Small intestine (tissue), 7 donors: ENCODE results near the gene RFX3. TPM values are rescaled to one million over a fixed set of nuclear protein-coding genes. Genes with fewer than 3 reads are reported as not detected.

ENCODE experiments used
- DNase-seq, 2 donors: peaks; one replicate each; pipeline versions ENCODE4 v3.0.0 to v3.0.0-alpha.2; 2013
- FAIRE-seq: peaks from 2 replicates; lab custom pipeline; 2012; peaks lifted over from hg19 to GRCh38; lab: Jason Lieb, UNC
- H3K27ac ChIP-seq, 3 donors: one replicate each; pipeline ENCODE4 v1.5.1; 2013; ENCODE audit warnings: low read length in 2 of 3, mild to moderate bottlenecking in 2 of 3, control low read depth in 1 of 3, inconsistent platforms in 1 of 3, low read depth in 1 of 3, moderate library complexity in 1 of 3
- H3K27me3 ChIP-seq, 3 donors: one replicate each; pipeline ENCODE4 v1.6.1; 2013; ENCODE audit warnings: low read length in 3 of 3, inconsistent platforms in 1 of 3; ENCODE audit not compliant: control insufficient read depth in 3 of 3, insufficient read depth in 3 of 3
- H3K36me3 ChIP-seq, 3 donors: one replicate each; pipeline ENCODE4 v1.6.1; 2013; ENCODE audit warnings: low read length in 3 of 3, inconsistent platforms in 1 of 3, low read depth in 1 of 3, mild to moderate bottlenecking in 1 of 3, moderate library complexity in 1 of 3; ENCODE audit not compliant: control insufficient read depth in 3 of 3, insufficient read depth in 2 of 3
- H3K4me1 ChIP-seq, 3 donors: one replicate each; pipeline ENCODE4 v1.6.1; 2013; ENCODE audit warnings: low read length in 2 of 3, inconsistent platforms in 1 of 3, low read depth in 1 of 3, mild to moderate bottlenecking in 1 of 3, moderate library complexity in 1 of 3; ENCODE audit not compliant: control insufficient read depth in 3 of 3, insufficient read depth in 2 of 3
- H3K4me3 ChIP-seq, 3 donors: one replicate each; pipeline ENCODE4 v1.5.1; 2013; ENCODE audit warnings: low read length in 3 of 3, control low read depth in 1 of 3, inconsistent platforms in 1 of 3, low read depth in 1 of 3, mild to moderate bottlenecking in 1 of 3, moderate library complexity in 1 of 3
- H3K9me3 ChIP-seq, 2 donors: one replicate each; pipeline ENCODE4 v1.6.1; 2013; ENCODE audit warnings: low read depth in 1 of 2, low read length in 1 of 2; ENCODE audit not compliant: control insufficient read depth in 2 of 2, insufficient read depth in 1 of 2
- WGBS, 3 donors: extraction: QIAGEN DNeasy Blood & Tissue Kit; methylation state at CpG; one replicate each; pipeline ENCODE4 v1.1.7; 2013; 5-methylcytosine and 5-hydroxymethylcytosine counted together
- polyA plus RNA-seq, 4 donors: library from polyadenylated mRNA; stranded (reverse) in 3 of 4; unstranded in 1 of 4; fragments of 200-250 nt in 3 of 4; fragments of 120-200 nt in 1 of 4; gene quantifications; one replicate each; pipeline versions ENCODE4 v1.2.1 to v1.2.3, GENCODE V29; 2013
- donor health status: healthy with polysubstance abuse.
- donor health status: control.
- donor health status: control.
- donor health status: Bipolar disorder and iron deficiency.
- donor health status: healthy.

RFX3 gene
- polyA plus RNA-seq, 4 donors = 0.27 to 8.1 (median 1.3) TPM

DNA sequence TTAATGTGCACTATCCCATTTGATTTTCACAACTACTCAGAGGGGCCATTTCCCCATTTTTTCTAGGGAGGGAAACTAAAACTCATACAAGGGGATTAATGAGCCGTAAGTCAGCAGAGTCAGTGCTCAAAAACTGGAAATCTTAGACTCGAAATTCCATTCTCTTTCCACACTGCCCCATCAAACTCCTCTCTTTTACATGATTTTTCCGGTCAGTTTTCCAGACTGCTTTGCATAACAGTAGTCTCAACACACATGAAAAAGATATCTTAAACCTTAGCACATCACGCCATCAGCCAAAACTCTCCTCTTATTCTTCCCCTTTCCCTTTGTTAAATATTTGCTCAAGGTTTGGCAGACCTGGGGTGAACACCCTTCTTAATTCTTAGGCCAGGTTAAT lies 332.0 kb downstream of the RFX3 start:
- no peak overlapping the region for H3K27ac ChIP-seq
- H3K4me3 ChIP-seq = no peak overlapping the region
- H3K36me3 ChIP-seq = no peaks in the 10 kb centered on the region
- H3K9me3 ChIP-seq = no peaks in the 10 kb centered on the region
- FAIRE-seq (no peak), DNase-seq (no peak)
- whole genome bisulfite sequencing, 3 donors = 59 to 76% (median 72%) methylated on average over 4 of the region's 4 CpGs
- no peaks in the 10 kb centered on the region for H3K4me1 ChIP-seq
- H3K27me3 ChIP-seq = peaks cover 0 to 6% (median 0%) of the 10 kb centered on the region in 3 donors

- peaks cover 0 to 6% (median 0%) of the 10 kb centered on the region in 3 donors for H3K27me3 ChIP-seq
- 67 to 84% (median 71%) methylated on average over 5 of the region's 5 CpGs for WGBS, 3 donors
- no peaks in the 10 kb centered on the region for H3K36me3 ChIP-seq
- H3K4me1 ChIP-seq = no peaks in the 10 kb centered on the region
- FAIRE-seq (no peak), DNase-seq (no peak)
- no peak overlapping the region for H3K27ac ChIP-seq
- no peak overlapping the region for H3K4me3 ChIP-seq
- no peaks in the 10 kb centered on the region for H3K9me3 ChIP-seq
Measured at GRCh38 chr9:3191715-3192114, 334.1 kb downstream of the RFX3 start.

DNA sequence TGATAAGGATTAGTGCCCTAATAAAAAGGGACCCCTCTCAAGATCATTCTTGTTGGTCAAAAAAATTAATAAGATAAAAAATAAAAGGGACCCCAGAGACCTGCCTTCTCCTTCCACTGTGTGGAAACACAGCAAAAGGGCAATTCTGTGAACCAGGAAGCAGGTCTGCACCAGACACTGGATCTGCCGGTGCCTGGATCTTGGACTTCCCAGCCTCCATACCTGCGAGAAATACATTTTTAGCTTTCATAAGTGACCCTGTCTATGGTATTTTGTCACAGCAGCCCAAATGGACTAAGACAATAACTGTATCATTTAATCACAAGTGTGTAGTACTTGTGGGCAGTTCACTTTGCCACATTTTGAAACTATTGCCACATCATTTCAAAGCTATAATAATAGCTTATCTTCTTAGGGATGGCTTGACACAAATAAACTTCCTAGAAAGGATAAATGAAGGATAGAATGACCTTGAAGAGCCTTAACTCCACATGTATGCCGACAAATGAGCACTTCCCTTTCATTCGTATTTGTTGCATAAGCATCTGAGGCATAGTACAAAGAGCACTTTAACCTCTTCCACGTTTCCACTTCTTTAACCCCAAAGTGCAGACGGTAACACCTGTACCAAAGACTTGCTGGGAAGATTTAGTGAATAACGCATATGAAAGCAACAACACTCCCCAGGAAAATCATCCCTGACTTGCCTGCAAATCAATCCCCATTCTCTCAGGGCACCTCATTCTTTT lies 336.5 kb downstream of the RFX3 start:
- Histone ChIP-seq H3K36me3 (no peaks in the 10 kb centered on the region), H3K4me3 (no peak overlapping the region), H3K4me1 (no peaks in the 10 kb centered on the region), H3K27me3 (peaks cover 0 to 9% (median 0%) of the 10 kb centered on the region in 3 donors), H3K27ac (no peak overlapping the region), H3K9me3 (no peaks in the 10 kb centered on the region)
- FAIRE-seq (no peak), DNase-seq (no peak)
- WGBS, 3 donors = 64 to 69% (median 67%) methylated on average over 7 of the region's 7 CpGs

GRCh38 chr9:3186751-3187150 lies 339.1 kb downstream of the RFX3 start:
- FAIRE-seq (no peak), DNase-seq (no peak)
- Histone ChIP-seq H3K27ac (no peak overlapping the region), H3K4me1 (no peaks in the 10 kb centered on the region), H3K9me3 (no peaks in the 10 kb centered on the region), H3K36me3 (no peaks in the 10 kb centered on the region), H3K4me3 (no peak overlapping the region), H3K27me3 (peaks cover 0 to 23% (median 3%) of the 10 kb centered on the region in 3 donors)
- 74 to 77% (median 75%) methylated on average over 4 of the region's 4 CpGs for WGBS, 3 donors

DNA sequence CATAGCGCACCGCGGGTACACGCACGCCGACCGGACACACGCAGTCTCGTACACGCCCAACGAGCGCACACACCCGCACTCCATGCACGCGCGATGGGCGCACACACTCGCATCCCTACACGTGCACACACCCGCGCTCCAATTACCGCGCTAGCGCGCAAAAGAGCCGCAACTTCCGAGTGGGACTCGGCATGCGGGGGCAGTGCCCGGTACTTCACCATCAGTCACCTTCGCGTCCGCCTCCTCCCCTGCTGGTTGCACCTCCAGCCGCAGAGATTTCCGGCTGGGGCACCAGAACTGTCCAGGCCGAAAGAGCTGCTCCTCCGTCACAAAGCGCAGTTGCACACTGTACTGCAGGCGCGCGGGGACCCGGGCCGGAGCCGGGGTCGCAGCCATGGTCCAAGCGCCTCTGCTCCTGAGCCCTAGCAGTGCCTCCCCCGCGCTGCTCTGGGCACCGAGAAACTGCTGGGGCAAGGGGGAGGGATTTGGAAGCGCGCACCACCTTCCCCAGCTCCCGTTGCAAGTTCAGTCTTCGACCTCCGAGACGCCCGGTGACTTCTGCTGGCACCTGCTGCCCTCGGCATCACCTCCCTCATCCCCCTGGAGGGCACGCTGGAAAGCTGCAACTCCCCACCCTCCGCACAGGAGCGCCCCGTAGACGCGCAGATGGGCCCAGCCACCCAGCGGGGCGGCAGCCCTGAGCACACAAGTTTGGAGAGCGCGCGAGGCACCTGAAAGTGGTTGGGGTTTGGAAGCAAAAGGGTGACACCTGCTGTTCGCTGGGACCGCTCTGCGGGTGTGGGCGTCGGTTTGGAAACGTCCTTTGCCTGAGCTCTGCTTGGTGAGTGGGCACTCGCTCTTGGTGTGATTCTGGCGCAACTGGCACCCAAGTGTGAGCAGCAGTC lies 344.5 kb downstream of the RFX3 start:
- H3K27me3 ChIP-seq = peaks cover 0 to 41% (median 17%) of the 10 kb centered on the region in 3 donors
- H3K4me1 ChIP-seq = peaks cover 0 to 6% (median 0%) of the 10 kb centered on the region in 3 donors
- no peaks in the 10 kb centered on the region for H3K9me3 ChIP-seq
- 3 to 9% (median 6%) methylated on average over 73 to 76 of the region's 76 CpGs for WGBS, 3 donors
- FAIRE-seq (no peak), DNase-seq (peak in 1 of 2 donors; percentile 69)
- no peak overlapping the region for H3K27ac ChIP-seq
- H3K36me3 ChIP-seq = no peaks in the 10 kb centered on the region
- peak overlapping the region in 1 of 3 donors; percentile 24 for H3K4me3 ChIP-seq

DNA sequence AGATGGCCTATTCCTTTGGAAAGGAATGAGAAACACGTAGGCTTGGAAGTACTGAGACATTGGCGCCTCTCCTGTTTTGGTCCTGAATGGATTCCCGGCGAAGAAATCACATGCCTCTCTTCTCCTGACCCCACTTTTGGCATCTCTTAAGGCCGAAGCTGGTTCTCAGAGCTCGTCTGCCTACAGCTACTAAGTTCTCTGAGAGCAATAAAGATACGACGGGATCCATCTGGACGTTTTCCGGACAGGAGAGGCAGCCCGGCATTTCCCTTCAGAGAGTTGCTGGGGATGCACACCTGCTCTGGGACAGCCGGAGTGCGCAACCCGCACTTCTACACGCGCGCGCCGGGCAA lies 345.1 kb downstream of the RFX3 start:
- no peaks in the 10 kb centered on the region for H3K9me3 ChIP-seq
- H3K36me3 ChIP-seq = no peaks in the 10 kb centered on the region
- WGBS, 3 donors = 22 to 31% (median 29%) methylated on average over 19 of the region's 19 CpGs
- H3K4me3 ChIP-seq = peak overlapping the region in 1 of 3 donors; percentile 24
- DNase-seq (no peak), FAIRE-seq (no peak)
- peaks cover 0 to 6% (median 0%) of the 10 kb centered on the region in 3 donors for H3K4me1 ChIP-seq
- no peak overlapping the region for H3K27ac ChIP-seq
- H3K27me3 ChIP-seq = peaks cover 0 to 38% (median 17%) of the 10 kb centered on the region in 3 donors

- H3K9me3 ChIP-seq = no peaks in the 10 kb centered on the region
Measured at GRCh38 chr9:3179711-3180110, 346.1 kb downstream of the RFX3 start.

DNA sequence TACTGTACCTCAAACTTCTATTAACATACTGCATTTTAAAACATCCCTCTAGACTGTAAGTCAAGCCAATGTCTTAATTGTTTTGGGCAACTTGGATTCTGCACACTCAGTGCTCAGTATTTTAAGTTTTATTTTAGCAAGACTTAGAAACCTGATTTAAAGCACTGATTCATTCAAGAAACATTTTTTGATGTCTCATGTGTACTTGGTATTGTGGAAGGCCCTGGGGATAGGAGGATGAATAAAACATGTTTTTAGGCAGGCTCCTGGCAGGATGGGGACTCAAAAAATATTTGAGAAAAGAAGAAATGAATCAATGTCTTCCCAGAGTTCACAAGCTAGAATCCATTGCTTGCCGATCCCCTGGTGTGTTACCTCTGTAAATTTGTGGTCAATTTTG lies 347.9 kb downstream of the RFX3 start:
- H3K27ac ChIP-seq = no peak overlapping the region
- 47 to 90% (median 79%) methylated on average over 1 of the region's 1 CpG for WGBS, 3 donors
- no peak for FAIRE-seq
- H3K36me3 ChIP-seq = no peaks in the 10 kb centered on the region
- no peaks in the 10 kb centered on the region for H3K9me3 ChIP-seq
- H3K4me1 ChIP-seq = peaks cover 0 to 6% (median 0%) of the 10 kb centered on the region in 3 donors
- no peak for DNase-seq
- H3K27me3 ChIP-seq = peaks cover 0 to 36% (median 17%) of the 10 kb centered on the region in 3 donors
- H3K4me3 ChIP-seq = no peak overlapping the region

More at GRCh38 chr9:3179711-3180110, 346.1 kb downstream of the RFX3 start:
- H3K36me3 ChIP-seq = no peaks in the 10 kb centered on the region
- H3K4me1 ChIP-seq = peaks cover 0 to 6% (median 0%) of the 10 kb centered on the region in 3 donors
- no peak overlapping the region for H3K4me3 ChIP-seq
- no peak for FAIRE-seq
- DNase-seq = no peak
- 72 to 85% (median 76%) methylated on average over 4 of the region's 4 CpGs for WGBS, 3 donors
- H3K27ac ChIP-seq = no peak overlapping the region
- peaks cover 0 to 38% (median 17%) of the 10 kb centered on the region in 3 donors for H3K27me3 ChIP-seq
